Astrocyte (in vitro differentiated cells and primary cell): ENCODE results near the gene CYP4F12.

ENCODE experiments used
- EZH2 ChIP-seq: IDR thresholded peaks from 2 replicates; pipeline ENCODE4 v1.6.1; 2012; ENCODE audit warnings: mild to moderate bottlenecking, low read length, inconsistent platforms; ENCODE audit not compliant: insufficient read depth
- TF ChIP-seq, protein P1 (sequence below): IDR thresholded peaks from 2 replicates; pipeline ENCODE4 v1.5.1; 2011; ENCODE audit warnings: low read depth, mild to moderate bottlenecking, inconsistent platforms, low read length, moderate library complexity; ENCODE audit not compliant: insufficient read depth

- TF ChIP-seq, protein P1, sequence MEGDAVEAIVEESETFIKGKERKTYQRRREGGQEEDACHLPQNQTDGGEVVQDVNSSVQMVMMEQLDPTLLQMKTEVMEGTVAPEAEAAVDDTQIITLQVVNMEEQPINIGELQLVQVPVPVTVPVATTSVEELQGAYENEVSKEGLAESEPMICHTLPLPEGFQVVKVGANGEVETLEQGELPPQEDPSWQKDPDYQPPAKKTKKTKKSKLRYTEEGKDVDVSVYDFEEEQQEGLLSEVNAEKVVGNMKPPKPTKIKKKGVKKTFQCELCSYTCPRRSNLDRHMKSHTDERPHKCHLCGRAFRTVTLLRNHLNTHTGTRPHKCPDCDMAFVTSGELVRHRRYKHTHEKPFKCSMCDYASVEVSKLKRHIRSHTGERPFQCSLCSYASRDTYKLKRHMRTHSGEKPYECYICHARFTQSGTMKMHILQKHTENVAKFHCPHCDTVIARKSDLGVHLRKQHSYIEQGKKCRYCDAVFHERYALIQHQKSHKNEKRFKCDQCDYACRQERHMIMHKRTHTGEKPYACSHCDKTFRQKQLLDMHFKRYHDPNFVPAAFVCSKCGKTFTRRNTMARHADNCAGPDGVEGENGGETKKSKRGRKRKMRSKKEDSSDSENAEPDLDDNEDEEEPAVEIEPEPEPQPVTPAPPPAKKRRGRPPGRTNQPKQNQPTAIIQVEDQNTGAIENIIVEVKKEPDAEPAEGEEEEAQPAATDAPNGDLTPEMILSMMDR: no peak
- TF ChIP-seq EZH2: no peak
Measured at GRCh38 chr19:15671891-15672579, 852 bp upstream of the CYP4F12 start.
